ENCODE results near the gene GAPT. TPM values are rescaled to one million over a fixed set of nuclear protein-coding genes. Genes with fewer than 3 reads are reported as not detected.

Gene GAPT
- total RNA-seq (10 to 100 TPM in 1 of 2 donors, 1 to 10 TPM in 1; 2.6 to 18.3 TPM), polyA plus RNA-seq (ENCODE audit: insufficient read length in 6 of 6) (1 to 10 TPM in 2 of 6 donors, under 1 TPM in 4; 0.63 to 1.1 (median 0.91) TPM)
- long read RNA-seq, donor 1, partial matches to known transcripts = 0 of 1 reads
- long read RNA-seq, donor 1, other reads (novel, unspliced or antisense) = 0 of 1 reads
- long read RNA-seq, donor 2, partial matches to known transcripts = 0 of 1 reads
- long read RNA-seq, donor 2, other reads (novel, unspliced or antisense) = 0 of 1 reads
- long read RNA-seq, donor 3 = 0 reads
- long read RNA-seq, donor 4, partial matches to known transcripts = 0 of 1 reads
- long read RNA-seq, donor 4, other reads (novel, unspliced or antisense) = 0 of 1 reads
- long read RNA-seq, donor 5 = 0 reads
- long read RNA-seq, donor 6 = 0 reads
- long read RNA-seq, donor 7 = 0 reads
- long read RNA-seq, donor 8, partial matches to known transcripts = 0 of 1 reads
- long read RNA-seq, donor 8, other reads (novel, unspliced or antisense) = 0 of 1 reads
- long read RNA-seq, donor 9 = 0 reads
- long read RNA-seq, donor 10 = 0 reads
- long read RNA-seq, donor 11 = 0 reads
- long read RNA-seq, donor 12 = 0 reads

DNA sequence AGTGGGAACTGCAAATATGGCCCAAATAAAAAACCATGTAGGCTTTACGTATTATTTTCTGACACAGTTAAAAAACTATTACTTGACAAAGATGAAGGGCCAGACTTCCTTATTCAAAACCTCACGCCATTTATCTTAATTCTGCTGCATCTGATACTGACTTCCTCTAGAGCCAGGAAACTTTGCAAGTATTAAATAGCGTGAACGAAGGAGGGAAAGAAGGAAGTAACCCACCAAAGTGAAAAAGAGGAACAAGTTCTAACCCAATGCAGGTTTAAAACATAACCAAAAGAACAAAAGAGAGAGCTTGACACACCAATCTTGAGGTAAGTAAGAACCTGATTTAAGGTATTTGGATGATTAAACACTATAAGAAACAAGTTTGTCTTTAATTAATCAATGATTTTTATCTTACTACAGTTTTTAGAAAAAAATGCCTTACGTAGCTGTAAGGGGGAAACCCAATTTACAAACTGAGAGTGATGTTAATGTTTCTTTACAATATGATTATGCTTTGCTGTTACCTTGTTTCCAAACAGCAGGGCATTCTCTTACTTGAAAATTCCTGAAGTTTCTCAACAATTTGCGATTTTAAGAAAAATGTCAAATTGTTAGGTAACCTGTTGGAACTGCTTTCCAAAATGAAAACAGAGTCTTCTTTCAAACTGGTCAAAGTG, at the start of gene GAPT:
GAPT (plus strand) TSS at position 220 of the 677 bp plus-strand sequence. CDS start 3,102 bp downstream, outside the sequence.
- Histone ChIP-seq H3K9me3 (no peaks in the 10 kb centered on the region), H3K27me3 (no peaks in the 10 kb centered on the region), H3K4me1 (peaks cover 0 to 12% of the 10 kb centered on the region in 2 donors), H3K36me3 (no peaks in the 10 kb centered on the region), H3K27ac (peak within 1 kb of the TSS in 1 of 2 donors; percentile 87), H3K4me3 (peak within 1 kb of the TSS in 1 of 2 donors; percentile 27)
- peak; percentile 49 for ATAC-seq
- intact Hi-C loops (cut with DNase I) = no loop called here
- DNase-seq = no peak
- TF ChIP-seq, protein P1, sequence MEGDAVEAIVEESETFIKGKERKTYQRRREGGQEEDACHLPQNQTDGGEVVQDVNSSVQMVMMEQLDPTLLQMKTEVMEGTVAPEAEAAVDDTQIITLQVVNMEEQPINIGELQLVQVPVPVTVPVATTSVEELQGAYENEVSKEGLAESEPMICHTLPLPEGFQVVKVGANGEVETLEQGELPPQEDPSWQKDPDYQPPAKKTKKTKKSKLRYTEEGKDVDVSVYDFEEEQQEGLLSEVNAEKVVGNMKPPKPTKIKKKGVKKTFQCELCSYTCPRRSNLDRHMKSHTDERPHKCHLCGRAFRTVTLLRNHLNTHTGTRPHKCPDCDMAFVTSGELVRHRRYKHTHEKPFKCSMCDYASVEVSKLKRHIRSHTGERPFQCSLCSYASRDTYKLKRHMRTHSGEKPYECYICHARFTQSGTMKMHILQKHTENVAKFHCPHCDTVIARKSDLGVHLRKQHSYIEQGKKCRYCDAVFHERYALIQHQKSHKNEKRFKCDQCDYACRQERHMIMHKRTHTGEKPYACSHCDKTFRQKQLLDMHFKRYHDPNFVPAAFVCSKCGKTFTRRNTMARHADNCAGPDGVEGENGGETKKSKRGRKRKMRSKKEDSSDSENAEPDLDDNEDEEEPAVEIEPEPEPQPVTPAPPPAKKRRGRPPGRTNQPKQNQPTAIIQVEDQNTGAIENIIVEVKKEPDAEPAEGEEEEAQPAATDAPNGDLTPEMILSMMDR (IDR thresholded peaks at IDR 0.05) = no peak

DNA sequence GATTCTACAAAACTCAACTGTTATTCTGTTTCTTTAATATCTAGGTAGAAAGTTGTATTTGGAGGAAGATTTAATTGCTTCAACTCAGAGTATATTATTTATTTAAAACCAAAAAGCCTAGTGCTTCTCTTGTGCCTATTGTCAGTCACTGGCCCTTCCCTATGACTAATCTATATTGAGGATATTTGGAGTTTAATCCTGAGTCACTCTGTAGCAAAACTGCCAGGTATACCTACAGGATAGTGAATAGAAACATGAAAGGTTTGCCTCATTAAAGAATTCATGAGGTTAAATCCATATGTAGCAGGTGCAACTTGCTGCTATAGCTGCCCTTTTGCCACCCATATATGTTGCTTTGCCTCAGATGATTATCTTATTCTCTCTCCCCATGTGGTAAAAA, 46.4 kb upstream of the GAPT start:
- Histone ChIP-seq H3K27ac (no peak overlapping the region), H3K4me3 (no peak overlapping the region), H3K9me3 (peaks cover 0 to 5% of the 10 kb centered on the region in 2 donors), H3K4me1 (peaks cover 0 to 3% of the 10 kb centered on the region in 2 donors), H3K27me3 (no peaks in the 10 kb centered on the region), H3K36me3 (no peaks in the 10 kb centered on the region)
- DNase-seq (no peak), ATAC-seq (no peak)
- intact Hi-C loops (cut with DNase I) = no loop called here
- TF ChIP-seq, protein P1 (IDR thresholded peaks at IDR 0.05) = no peak

DNA sequence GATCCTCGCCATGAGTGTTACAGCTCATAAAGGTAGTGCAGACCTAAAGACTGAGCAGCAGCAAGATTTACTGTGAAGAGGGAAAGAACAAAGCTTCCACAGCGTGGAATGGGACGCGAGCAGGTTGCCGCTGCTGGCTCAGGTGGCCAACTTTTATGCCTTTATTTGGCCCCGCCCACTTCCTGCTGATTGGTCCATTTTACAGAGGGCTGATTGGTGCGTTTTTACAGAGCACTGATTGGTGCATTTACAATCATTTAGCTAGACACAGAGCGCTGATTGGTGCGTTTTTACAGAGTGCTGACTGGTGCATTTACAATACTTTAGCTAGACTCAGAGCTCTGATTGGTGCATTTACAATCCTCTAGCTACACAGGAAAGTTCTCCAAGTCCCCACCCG, 45.2 kb upstream of the GAPT start:
- Histone ChIP-seq H3K4me1 (peaks cover 0 to 3% of the 10 kb centered on the region in 2 donors), H3K27ac (no peak overlapping the region), H3K27me3 (no peaks in the 10 kb centered on the region), H3K4me3 (no peak overlapping the region), H3K9me3 (peaks cover 0 to 5% of the 10 kb centered on the region in 2 donors), H3K36me3 (no peaks in the 10 kb centered on the region)
- DNase-seq (no peak), ATAC-seq (no peak)
- intact Hi-C loops (cut with DNase I) = no loop called here
- TF ChIP-seq, protein P1 (IDR thresholded peaks at IDR 0.05) = no peak

DNA sequence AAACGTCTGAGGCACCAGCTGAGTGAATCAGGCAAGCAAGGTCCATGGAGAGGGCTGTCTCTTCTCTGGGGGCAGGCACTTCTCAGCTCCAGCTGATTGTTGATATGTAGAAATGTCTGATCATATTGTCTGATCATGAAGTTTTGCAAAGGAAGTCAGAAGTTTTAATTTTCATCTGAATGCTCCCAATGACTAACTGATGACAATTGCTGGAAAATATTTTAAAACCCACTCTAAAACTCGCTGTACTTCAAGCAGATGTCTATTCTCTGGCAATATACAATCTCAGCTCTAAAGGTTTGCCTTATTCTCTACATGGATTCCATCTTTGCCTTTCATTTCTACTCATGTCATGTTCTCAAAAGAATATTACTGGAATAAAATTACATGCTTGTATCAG, 44.0 kb upstream of the GAPT start:
- DNase-seq = no peak
- no peaks in the 10 kb centered on the region for H3K4me1 ChIP-seq
- TF ChIP-seq, protein P1 (IDR thresholded peaks at IDR 0.05) = no peak
- no peak for ATAC-seq
- intact Hi-C loops (cut with DNase I) = no loop called here
- H3K27me3 ChIP-seq = no peaks in the 10 kb centered on the region
- peaks cover 0 to 5% of the 10 kb centered on the region in 2 donors for H3K9me3 ChIP-seq
- no peaks in the 10 kb centered on the region for H3K36me3 ChIP-seq
- H3K27ac ChIP-seq = no peak overlapping the region
- no peak overlapping the region for H3K4me3 ChIP-seq

DNA sequence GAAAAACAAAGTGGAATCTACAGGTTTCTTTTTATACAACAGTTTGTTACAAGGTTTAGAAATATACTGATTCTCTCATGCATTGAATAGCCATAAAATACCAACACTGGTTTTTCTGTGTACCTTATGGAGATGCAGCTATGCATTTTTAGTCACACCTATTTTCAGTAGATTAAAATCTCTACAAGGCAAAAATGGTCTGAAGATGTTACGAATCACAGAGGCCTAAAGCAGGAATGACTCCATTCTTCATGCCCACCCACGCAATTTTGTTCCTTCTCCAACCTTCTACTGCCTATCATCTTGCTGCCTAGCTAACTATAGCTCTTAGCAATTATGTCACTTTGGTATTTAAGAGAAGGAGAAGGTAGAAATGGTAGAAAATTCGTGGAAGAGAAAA, 41.2 kb upstream of the GAPT start:
- TF ChIP-seq, protein P1 (IDR thresholded peaks at IDR 0.05) = no peak
- ATAC-seq (no peak), DNase-seq (no peak)
- H3K36me3 ChIP-seq = peaks cover 0 to 19% of the 10 kb centered on the region in 2 donors
- no peak overlapping the region for H3K4me3 ChIP-seq
- H3K27me3 ChIP-seq = no peaks in the 10 kb centered on the region
- peaks cover 0 to 5% of the 10 kb centered on the region in 2 donors for H3K9me3 ChIP-seq
- H3K27ac ChIP-seq = no peak overlapping the region
- no peaks in the 10 kb centered on the region for H3K4me1 ChIP-seq
- intact Hi-C loops (cut with DNase I) = loop anchor here in 1 of 2 donors (10.0 kb wide), 1 partner anchor 565 kb away; no protein-coding TSS in a partner anchor

Data from left lung (tissue), 14 donors.